Measurements from ENCODE around the gene LDLRAD3. TPM values are rescaled to one million over a fixed set of nuclear protein-coding genes. Genes with fewer than 3 reads are reported as not detected.

The LDLRAD3 gene
- total RNA-seq, 1 experiment from 2014 or later: 12.1 TPM

- no peak overlapping the region for H2BK5ac ChIP-seq (ENCODE audit: insufficient read length, low read length)
- Mint-ChIP-seq H3K4me1 (peaks cover 5 to 11% of the 10 kb centered on the region in 2 experiments), H3K4me3 (no peak overlapping the region), H3K36me3 (ENCODE audit: insufficient read depth in 1 of 3, low read depth in 3 of 3) (peaks cover 0 to 7% (median 3%) of the 10 kb centered on the region in 3 experiments; a peak in 2 of 7 replicates), H3K27me3 (ENCODE audit: low read depth) (no peaks in the 10 kb centered on the region), H3K27ac (no peak overlapping the region), H3K9me3 (no peaks in the 10 kb centered on the region)
- no peaks in the 10 kb centered on the region for H3K79me2 ChIP-seq (ENCODE audit: insufficient read depth, low read length)
- no peaks in the 10 kb centered on the region for H3K9me3 ChIP-seq (ENCODE audit: control insufficient read depth, low read depth, low read length)
- H3K23me2 ChIP-seq (ENCODE audit: insufficient read length, low read depth, low read length, poor library complexity, severe bottlenecking): no peaks in the 10 kb centered on the region
- H3T11ph ChIP-seq (ENCODE audit: low read length): no peak overlapping the region
- H2BK15ac ChIP-seq (ENCODE audit: low read depth, low read length): no peak overlapping the region
- TF ChIP-seq CTCF (conservative IDR thresholded peaks at IDR 0.05): no peak
- H3K27me3 ChIP-seq (ENCODE audit: insufficient read depth, low read length): no peaks in the 10 kb centered on the region
- no peak overlapping the region for H2BK120ac ChIP-seq (ENCODE audit: low read depth, low read length, poor library complexity, severe bottlenecking)
- H4K91ac ChIP-seq (ENCODE audit: insufficient read length, low read depth, low read length): no peak overlapping the region
- H2BK12ac ChIP-seq (ENCODE audit: insufficient read length, low read depth, low read length): no peak overlapping the region
- no peak overlapping the region for H2AK5ac ChIP-seq (ENCODE audit: insufficient read length, low read length)
- H3K27ac ChIP-seq (ENCODE audit: insufficient read length, low read depth, low read length): no peak overlapping the region
- H3K4me2 ChIP-seq (ENCODE audit: insufficient read depth, insufficient read length, low read length): no peak overlapping the region
- H4K20me1 ChIP-seq (ENCODE audit: control insufficient read depth, insufficient read depth, insufficient read length): no peaks in the 10 kb centered on the region
- no peak overlapping the region for H3K23ac ChIP-seq (ENCODE audit: insufficient read length, low read depth, low read length)
- no peaks in the 10 kb centered on the region for H3K79me1 ChIP-seq (ENCODE audit: insufficient read depth, low read depth, low read length, poor library complexity, severe bottlenecking)
- H3K18ac ChIP-seq (ENCODE audit: insufficient read length, low read depth, low read length): no peak overlapping the region
- H3K4me1 ChIP-seq (ENCODE audit: insufficient read depth, low read length): no peaks in the 10 kb centered on the region
- H3K56ac ChIP-seq (ENCODE audit: insufficient read length, low read depth, low read length): no peak overlapping the region
- H2BK20ac ChIP-seq (ENCODE audit: low read depth, low read length, poor library complexity, severe bottlenecking): no peak overlapping the region
- no CpG with 5 or more reads among the region's 3 CpGs for WGBS (ENCODE audit: extremely low coverage, insufficient read length, low lambda C conversion rate)
- DNase-seq: no peak
- no peak overlapping the region for H4K5ac ChIP-seq (ENCODE audit: insufficient read length, low read depth, low read length)
- no peak overlapping the region for H3K4ac ChIP-seq (ENCODE audit: low read depth, low read length)
- no peak overlapping the region for H4K8ac ChIP-seq (replicated peaks; ENCODE audit: insufficient read length, low read depth, low read length)
- H2AFZ ChIP-seq (ENCODE audit: low read length): no peak overlapping the region
- H3K14ac ChIP-seq (ENCODE audit: insufficient read depth, low read length): no peak overlapping the region
- no peak overlapping the region for H3K9ac ChIP-seq (ENCODE audit: extremely low read depth, insufficient read length, low read length)
Measured at GRCh38 chr11:36235750-36236149, 291.9 kb downstream of the LDLRAD3 start.
